HEK293 (cell line): ENCODE data around the gene CRYBA2.

Experiments
- CTCF ChIP-seq: fragments of 450-650 bp; formaldehyde crosslinking; IDR thresholded peaks from 2 replicates; pipeline ENCODE4 v1.5.1; 2016; ENCODE audit warnings: missing biosample characterization, missing genetic modification characterization
- KLF7 ChIP-seq: fragments of 450-650 bp; formaldehyde crosslinking; IDR thresholded peaks from 2 replicates; pipeline ENCODE4 v1.5.1; 2016; ENCODE audit warnings: missing biosample characterization, missing genetic modification characterization, borderline replicate concordance
- WT1 ChIP-seq: fragments of 450-650 bp; formaldehyde crosslinking; IDR thresholded peaks from 2 replicates; pipeline ENCODE4 v1.5.1; 2016; ENCODE audit warnings: missing biosample characterization, missing genetic modification characterization
- YY1 ChIP-seq: fragments of 450-650 bp; formaldehyde crosslinking; IDR thresholded peaks from 2 replicates; pipeline ENCODE4 v1.5.1; 2018; ENCODE audit warnings: missing biosample characterization, missing genetic modification characterization
- ZBTB1 ChIP-seq: fragments of 450-650 bp; formaldehyde crosslinking; IDR thresholded peaks from 2 replicates; pipeline ENCODE4 v1.5.1; 2016; ENCODE audit warnings: missing biosample characterization, missing genetic modification characterization
- ZBTB20 ChIP-seq: fragments of 450-650 bp; formaldehyde crosslinking; IDR thresholded peaks from 2 replicates; pipeline ENCODE4 v1.5.1; 2016; ENCODE audit warnings: missing biosample characterization, missing genetic modification characterization
- ZBTB26 ChIP-seq: fragments of 450-650 bp; formaldehyde crosslinking; optimal IDR thresholded peaks from 2 replicates; pipeline ENCODE3; 2016; ENCODE audit warnings: missing biosample characterization, mild to moderate bottlenecking, missing genetic modification characterization
- ZNF214 ChIP-seq: fragments of 450-650 bp; formaldehyde crosslinking; IDR thresholded peaks from 2 replicates; pipeline ENCODE4 v1.5.1; 2017; ENCODE audit warnings: missing biosample characterization, mild to moderate bottlenecking, missing genetic modification characterization, borderline replicate concordance
- ZNF362 ChIP-seq: fragments of 450-650 bp; formaldehyde crosslinking; IDR thresholded peaks from 2 replicates; pipeline ENCODE4 v1.5.1; 2016; ENCODE audit warnings: missing biosample characterization, missing genetic modification characterization
- ZNF639 ChIP-seq: fragments of 450-650 bp; formaldehyde crosslinking; IDR thresholded peaks from 2 replicates; pipeline ENCODE4 v1.5.1; 2016; ENCODE audit warnings: missing biosample characterization, missing genetic modification characterization
- ZNF791 ChIP-seq: fragments of 450-650 bp; formaldehyde crosslinking; IDR thresholded peaks from 2 replicates; pipeline ENCODE4 v1.5.1; 2016; ENCODE audit warnings: missing biosample characterization, missing genetic modification characterization
- ZSCAN30 ChIP-seq: fragments of 450-650 bp; IDR thresholded peaks from 2 replicates; pipeline ENCODE4 v1.5.1; 2018; ENCODE audit warnings: missing biosample characterization, mild to moderate bottlenecking, missing genetic modification characterization, moderate library complexity

- TF ChIP-seq YY1 (tag by site-specific recombination) (no peak), KLF7 (tag by site-specific recombination) (no peak), ZBTB1 (tag by site-specific recombination) (no peak), CTCF (tag by site-specific recombination) (no peak), ZBTB20 (tag by site-specific recombination) (no peak), ZSCAN30 (tag by site-specific recombination) (no peak), WT1 (tag by site-specific recombination) (no peak), ZBTB26 (tag by site-specific recombination) (no peak), ZNF214 (tag by site-specific recombination) (no peak), ZNF362 (no peak), ZNF791 (no peak), ZNF639 (tag by site-specific recombination) (no peak)
These were observed 34.9 kb downstream of the CRYBA2 start for GRCh38 chr2:218958276-218958675.
